EH (cell line): ENCODE measurements around the gene RNF130.
"Not testable (repeated sequence)": the region's sequence is repeated elsewhere in the genome, so short reads cannot be mapped to it uniquely, and the experiment has no call there.

Experiments used
- DNase-seq: peaks from one replicate; pipeline ENCODE4 v3.0.0-alpha.2; 2015; ENCODE audit warnings: low read depth

RNF130 gene

GRCh38 chr5:180018347-180019060 lies 53.1 kb downstream of the RNF130 start:
- DNase-seq: peak; percentile 3

GRCh38 chr5:180015523-180015922 lies 56.0 kb downstream of the RNF130 start:
- DNase-seq: not testable (repeated sequence)

DNA sequence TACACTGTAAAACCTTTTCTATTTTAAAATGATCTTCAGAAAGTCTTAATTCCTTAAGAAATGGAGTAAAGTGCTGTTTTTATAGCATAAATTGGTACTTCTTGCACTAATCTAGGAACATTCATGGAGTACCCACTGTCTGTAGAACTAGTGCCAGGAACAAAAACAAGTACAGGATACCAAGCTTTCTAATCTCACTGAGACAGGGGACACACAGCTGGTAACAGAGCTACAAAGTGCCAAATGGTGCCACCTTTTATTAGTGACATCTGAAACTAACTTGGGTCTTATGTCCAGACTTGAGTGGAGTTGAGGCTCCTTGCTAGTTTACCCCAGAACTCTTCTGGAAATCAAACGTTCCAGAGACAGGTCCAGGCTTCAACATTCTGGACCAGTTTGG lies 57.9 kb downstream of the RNF130 start:
- no peak for DNase-seq

- DNase-seq: no peak
Observed at GRCh38 chr5:180012316-180012715, 59.2 kb downstream of the RNF130 start.

GRCh38 chr5:180010636-180011035 lies 60.9 kb downstream of the RNF130 start:
- DNase-seq: no peak

DNA sequence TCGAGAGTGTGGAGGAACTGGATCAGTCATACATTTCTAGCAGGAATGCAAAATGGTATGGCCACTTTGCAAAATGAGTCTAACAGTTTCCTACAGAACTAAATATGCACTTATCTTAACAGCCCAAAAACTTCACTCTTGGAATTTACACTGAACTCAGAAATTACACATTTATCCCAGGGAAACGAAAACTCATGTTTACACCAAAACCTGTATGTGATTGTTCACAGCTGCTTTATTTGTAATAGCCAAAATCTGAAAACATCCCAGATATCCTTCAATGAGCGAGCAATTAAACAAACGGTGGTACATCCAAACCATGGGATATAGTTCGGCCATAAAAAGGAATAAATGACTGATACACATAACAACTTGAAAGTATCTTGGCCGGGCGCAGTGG lies 62.0 kb downstream of the RNF130 start:
- DNase-seq: no peak

- DNase-seq: no peak
Observed at GRCh38 chr5:180008433-180008832, 63.1 kb downstream of the RNF130 start.

- DNase-seq: no peak
Observed at GRCh38 chr5:180007582-180007981, 64.0 kb downstream of the RNF130 start.

DNA sequence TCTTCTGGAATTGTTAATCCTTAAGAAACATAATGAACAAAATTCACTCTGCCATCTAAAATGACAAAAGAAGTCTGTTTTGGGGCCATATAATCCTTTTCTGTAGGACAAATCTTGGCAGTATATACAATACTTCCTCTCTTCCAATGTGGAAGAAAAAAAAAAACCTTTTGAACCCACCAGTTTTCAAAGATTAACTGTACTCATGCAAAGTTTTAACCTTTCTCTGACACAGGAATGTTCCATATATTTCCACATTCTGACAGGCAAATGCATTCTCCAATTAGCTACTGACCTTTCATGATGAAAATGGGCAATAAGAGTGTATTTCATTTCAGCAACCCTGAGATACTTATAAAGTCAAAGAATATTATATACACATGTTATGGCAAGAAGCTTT lies 65.4 kb downstream of the RNF130 start:
- DNase-seq: no peak

DNA sequence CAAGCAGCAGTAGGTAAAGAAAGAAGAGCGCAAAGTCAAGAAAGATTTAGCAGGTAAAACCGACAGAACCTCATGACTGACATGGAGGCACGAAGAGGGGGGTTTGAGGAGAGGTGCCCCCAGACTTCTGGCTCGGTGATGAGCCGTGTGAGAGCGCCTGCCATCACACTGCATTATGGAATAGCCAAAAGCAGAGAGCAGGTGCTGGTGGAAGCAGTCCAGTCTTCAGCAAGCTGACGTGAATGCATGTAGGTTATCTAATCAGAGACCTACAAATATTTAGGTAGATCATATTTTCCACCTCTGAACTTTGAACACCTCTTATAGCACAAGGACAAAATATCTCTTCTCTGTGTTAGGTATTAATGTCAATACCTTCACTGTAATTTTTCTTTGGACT lies 68.4 kb downstream of the RNF130 start:
- no peak for DNase-seq

DNA sequence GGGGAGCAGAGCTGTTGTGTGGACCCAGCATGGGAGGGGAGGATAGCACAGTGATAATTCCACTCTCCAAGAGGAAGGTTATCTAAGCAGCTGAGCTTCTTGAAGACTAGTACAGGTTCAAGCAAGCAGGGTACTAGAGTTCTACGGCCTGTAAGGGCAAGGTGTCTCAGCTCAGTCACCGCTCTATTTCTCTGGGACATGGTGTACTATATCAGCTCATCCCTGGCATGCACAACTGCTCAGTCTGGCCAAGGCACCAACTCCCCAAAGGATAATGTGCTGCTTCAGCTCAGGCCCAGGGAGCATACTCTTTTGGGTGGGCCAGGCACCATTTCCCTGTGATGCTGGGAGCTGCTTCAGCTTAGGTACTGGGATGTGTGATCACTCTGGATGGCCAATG lies 69.8 kb downstream of the RNF130 start:
- no peak for DNase-seq

DNA sequence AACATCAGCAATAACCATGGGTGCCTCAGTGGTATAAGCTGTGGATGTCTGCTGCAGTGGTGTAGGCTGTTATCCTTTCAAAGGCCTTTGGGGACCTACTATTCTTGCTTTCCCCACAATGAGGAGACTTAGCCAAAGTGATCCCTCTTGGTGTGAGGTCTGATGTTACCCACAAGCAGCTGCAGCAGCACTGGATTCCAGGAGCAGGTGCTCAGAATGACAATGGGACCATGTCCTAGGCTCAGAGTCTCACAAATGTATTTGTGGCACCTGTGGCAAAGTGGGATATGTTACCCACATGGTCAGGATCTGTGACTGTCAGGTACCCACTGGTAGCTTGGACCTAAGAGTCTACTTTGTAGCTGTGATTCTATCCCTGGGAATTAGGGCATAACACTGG lies 70.4 kb downstream of the RNF130 start:
- DNase-seq: no peak

DNA sequence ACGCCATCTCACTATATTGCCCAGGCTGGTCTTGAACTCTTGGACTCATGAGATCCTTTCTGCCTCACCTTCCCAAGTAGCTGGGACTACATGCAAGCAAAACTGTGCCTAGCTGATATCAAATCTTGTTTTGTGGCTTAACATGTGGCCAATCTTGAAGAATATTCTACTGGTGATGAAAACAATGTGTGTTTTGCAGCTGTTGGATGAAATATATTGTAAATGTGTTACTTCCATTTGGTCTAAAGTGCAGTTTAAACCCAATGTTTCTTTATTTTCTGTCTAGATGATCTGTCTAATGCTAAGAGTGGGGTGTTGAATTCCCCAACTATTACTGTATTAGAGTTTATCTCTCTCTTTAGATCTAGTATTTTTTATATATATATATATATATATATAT lies 73.1 kb downstream of the RNF130 start:
- DNase-seq: no peak

GRCh38 chr5:179994583-179995323 lies 76.8 kb downstream of the RNF130 start:
- DNase-seq: no peak

DNA sequence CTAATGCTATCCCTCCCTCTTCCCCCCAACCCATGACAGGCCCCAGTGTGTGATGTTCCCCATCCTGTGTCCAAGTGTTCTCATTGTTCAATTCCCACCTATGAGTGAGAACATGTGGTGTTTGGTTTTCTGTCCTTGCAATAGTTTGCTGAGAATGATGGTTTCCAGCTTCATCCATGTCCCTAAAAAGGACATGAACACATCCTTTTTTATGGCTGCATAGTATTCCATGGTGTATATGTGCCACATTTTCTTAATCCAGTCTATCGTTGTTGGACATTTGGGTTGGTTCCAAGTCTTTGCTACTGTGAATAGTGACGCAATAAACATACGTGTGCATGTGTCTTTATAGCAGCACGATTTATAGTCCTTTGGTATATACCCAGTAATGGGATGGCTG lies 78.7 kb downstream of the RNF130 start:
- DNase-seq: not testable (repeated sequence)

- no peak for DNase-seq
Observed at GRCh38 chr5:179991106-179991505, 80.5 kb downstream of the RNF130 start.

- not testable (repeated sequence) for DNase-seq
Observed at GRCh38 chr5:179990525-179990924, 81.0 kb downstream of the RNF130 start.

DNA sequence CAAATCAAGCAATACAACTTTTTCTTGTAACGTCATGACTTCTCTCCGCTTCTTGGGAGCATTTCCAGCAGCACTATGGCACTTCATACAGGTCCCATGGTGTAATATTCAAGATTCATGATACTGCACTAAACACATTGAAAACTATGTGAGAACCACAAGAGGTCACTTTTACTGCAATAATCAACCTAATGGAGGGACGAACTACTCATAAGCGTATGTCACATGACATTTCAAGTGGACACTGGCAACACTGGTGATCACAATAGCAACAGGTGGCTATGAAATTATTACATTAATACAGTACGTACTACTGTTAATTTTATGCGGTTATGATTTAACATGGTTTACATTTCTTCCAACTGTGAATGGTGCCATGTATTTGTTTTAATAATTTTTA lies 85.2 kb downstream of the RNF130 start:
- DNase-seq: peak; percentile 9

DNA sequence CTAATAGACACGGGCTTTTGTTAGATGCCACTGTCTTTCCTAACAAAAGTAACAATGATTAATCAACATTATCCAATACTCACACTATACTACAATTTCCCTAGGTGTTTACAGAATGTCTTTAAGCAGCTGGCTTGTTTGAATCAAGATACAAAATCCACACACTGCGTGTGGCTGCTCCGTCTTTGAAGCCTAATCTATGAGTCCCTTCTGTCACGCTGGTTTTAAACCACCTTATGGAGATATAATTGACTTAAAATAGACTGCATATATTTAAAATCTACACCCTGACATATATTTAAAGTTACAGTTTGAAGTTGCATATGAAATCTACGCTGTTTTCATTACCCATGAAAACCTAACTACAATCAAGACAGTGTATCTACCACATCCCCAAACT lies 89.9 kb downstream of the RNF130 start:
- DNase-seq: no peak

- no peak for DNase-seq
Observed at GRCh38 chr5:179980767-179981166, 90.8 kb downstream of the RNF130 start.

DNA sequence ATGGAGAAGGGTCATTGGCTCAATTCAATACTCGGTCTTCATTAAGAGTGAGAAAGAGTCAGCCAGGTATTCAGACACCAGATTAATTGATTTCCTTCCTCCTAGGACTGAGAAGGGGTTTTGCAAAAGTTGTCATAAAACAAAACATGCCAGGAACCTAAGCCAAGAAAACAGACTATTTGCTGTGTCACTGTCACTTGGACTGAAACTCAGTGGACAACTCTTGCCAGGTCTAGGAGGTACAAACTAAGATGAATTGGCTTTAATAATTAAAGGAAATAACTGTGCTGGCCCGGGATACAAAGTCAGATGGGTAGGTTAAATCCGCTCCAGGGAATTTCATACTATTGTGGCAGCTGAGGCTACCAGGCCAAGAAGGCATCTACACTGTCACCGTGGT lies 92.8 kb downstream of the RNF130 start:
- DNase-seq: no peak

DNA sequence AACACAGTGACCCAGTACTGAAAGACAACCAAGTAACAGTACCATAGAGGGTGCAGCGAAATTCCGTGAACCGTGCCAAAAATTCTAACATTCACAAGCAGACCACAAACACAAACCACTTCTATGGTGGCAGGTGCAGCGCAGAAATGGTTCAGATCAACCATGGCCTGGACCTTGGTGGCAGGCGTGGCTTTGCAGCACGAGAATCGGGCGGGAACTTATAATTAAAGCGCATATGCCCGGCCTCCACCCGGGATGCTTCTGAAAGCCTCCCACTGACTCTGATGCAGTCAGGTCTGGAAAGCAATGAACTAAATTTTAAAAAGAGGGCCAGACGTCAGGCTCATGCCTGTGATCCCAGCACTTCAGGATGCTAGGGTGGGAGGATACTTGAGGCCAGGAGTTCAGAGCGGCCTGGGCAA lies 95.8 kb downstream of the RNF130 start:
- no peak for DNase-seq

- DNase-seq: peak; percentile 42
Observed at GRCh38 chr5:179974946-179975712, 96.4 kb downstream of the RNF130 start.
